Motor neuron (in vitro differentiated cells): ENCODE data around the gene SH3GL3. TPM values are rescaled to one million over a fixed set of nuclear protein-coding genes. Genes with fewer than 3 reads are reported as not detected.

ENCODE experiments used
- ATAC-seq, 8 experiments: fragments of 200-7000 bp; cut with Tn5 transposase; replicated peaks in 6 of 8; 2 replicates each; pipeline ENCODE4 v1.8.0; 2021; ENCODE audit warnings: mild to moderate bottlenecking in 8 of 8, moderate library complexity in 8 of 8
- H3K27ac ChIP-seq, 2 donors: fragments of 250-450 bp; sonication (Bioruptor Pico); 2 replicates each; pipeline ENCODE4 v1.9.0; 2021; ENCODE audit warnings: antibody characterized with exemption in 2 of 2, mild to moderate bottlenecking in 2 of 2, moderate library complexity in 1 of 2
- H3K4me1 ChIP-seq, 2 donors: fragments of 250-450 bp; sonication (Bioruptor Pico); replicated peaks in 1 of 2; 2 replicates each; pipeline ENCODE4 v1.6.1; 2021; ENCODE audit warnings: antibody characterized with exemption in 2 of 2, mild to moderate bottlenecking in 2 of 2, moderate library complexity in 1 of 2
- H3K4me3 ChIP-seq, 5 donors: fragments of 250-450 bp; sonication (Bioruptor Pico); 2 replicates each; pipeline ENCODE4 v1.9.0; 2021; ENCODE audit warnings: antibody characterized with exemption in 5 of 5, mild to moderate bottlenecking in 5 of 5, moderate library complexity in 4 of 5
- WGBS, 10 experiments: fragments of 450-650 bp; shearing (Covaris generic); methylation state at CpG; one replicate each; pipeline ENCODE4 v1.0.0; 2022; 5-methylcytosine and 5-hydroxymethylcytosine counted together
- in situ Hi-C, 9 experiments: fragments of 400-800 bp; cut with MboI; loops; one replicate each; pipeline ENCODE4 v1.15.0; 2021; ENCODE audit warnings: low sequenced_read_pairs in 9 of 9, low pct_unique_long_range_greater_than_20kb in 2 of 9; ENCODE audit not compliant: unreplicated experiment in 9 of 9
- total RNA-seq, 8 experiments: library from RNA; unstranded; fragments of 300-600 nt; gene quantifications; 2 replicates each; pipeline versions ENCODE4 v1.2.3 to v1.2.4, GENCODE V29; 2022

Gene SH3GL3
- total RNA-seq, 8 experiments from 2014 or later: 3.7 to 22.6 (median 10.5) TPM

DNA sequence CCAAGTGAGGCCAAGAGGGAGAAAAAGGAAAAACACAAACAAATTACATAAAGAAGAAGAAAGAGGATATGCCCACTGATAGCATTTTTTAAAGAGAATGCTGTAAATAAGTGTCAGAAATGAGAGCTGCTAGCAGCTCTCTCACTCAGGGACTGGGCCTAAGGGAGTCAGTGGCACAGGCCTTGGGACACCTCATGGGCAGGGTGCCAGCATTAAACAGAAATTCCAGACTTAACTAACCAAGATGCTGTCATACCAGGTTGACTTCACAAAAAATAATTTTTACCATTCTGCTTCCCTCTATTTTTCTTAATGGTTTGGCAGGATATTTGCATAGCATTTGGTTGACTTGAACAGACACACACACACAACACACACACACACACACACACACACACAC lies 114.5 kb downstream of the SH3GL3 start:
- in situ Hi-C loops: loop anchor here in 6 of 9 experiments (25.0 kb wide), 3 partner anchors 124 to 476 kb away; partner anchors contain the start of gene SH3GL3 (in 4 of the 6)
- Histone ChIP-seq H3K4me1 (no peaks in the 10 kb centered on the region), H3K4me3 (no peak overlapping the region), H3K27ac (no peak overlapping the region)
- ATAC-seq: no peak

DNA sequence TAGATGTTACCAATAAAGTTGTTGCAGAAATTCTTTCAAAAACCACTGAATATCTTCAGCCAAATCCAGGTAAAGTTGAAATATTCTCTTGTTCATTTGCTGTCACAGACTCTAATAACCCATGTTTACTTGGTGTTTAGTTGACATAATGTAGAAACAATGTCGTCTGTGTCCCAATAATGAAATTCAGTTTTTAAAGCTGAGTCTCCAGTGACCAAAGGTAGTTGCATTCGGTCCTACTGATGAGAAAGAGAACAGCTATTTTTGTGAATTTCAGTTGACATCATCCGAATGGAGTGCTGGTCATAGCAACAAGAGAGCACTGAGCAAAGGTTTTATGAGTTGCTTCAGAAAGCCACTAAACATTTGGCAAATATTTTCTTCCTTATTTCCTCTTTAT lies 118.0 kb downstream of the SH3GL3 start:
- H3K27ac ChIP-seq: no peak overlapping the region
- ATAC-seq: no peak
- no peak overlapping the region for H3K4me3 ChIP-seq
- in situ Hi-C loops: loop anchor here in 6 of 9 experiments (25.0 kb wide), 3 partner anchors 128 to 472 kb away; partner anchors contain the start of gene SH3GL3 (in 4 of the 6)
- 21 to 71% (median 56%) methylated on average over 2 to 3 of the region's 3 CpGs; no CpG with 5 or more reads in 1 of the 10 experiments for WGBS, 10 experiments
- no peaks in the 10 kb centered on the region for H3K4me1 ChIP-seq

DNA sequence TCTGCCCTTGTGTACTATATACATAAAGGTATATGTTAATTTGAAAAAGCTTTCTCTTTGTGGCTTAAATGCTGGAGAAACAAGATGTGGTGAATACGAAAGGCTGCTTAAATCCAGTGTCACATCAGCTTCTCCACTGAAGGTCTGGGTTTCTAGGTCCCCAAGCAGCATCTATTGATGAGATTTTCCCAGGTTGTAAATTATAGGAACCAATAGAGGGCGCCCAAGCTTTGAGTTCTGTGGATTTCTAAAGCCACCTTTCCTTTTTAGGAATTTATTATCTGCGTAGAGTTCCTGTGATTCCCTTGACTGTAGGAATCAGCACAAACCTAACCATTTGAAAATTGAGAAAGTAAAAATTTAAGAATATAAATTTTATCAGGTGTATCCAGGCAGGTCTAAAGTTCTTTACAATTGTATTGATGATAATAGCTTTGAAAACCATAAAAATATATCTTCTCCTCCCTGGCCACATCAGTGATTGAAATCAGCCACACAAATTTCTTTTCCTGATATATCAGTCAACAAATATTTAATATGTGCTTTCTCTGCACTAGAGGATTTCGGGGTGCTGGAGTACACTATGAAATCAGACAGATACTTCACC lies 118.5 kb downstream of the SH3GL3 start:
- no peak overlapping the region for H3K27ac ChIP-seq
- no peaks in the 10 kb centered on the region for H3K4me1 ChIP-seq
- in situ Hi-C loops: loop anchor here in 6 of 9 experiments (25.0 kb wide), 3 partner anchors 128 to 472 kb away; partner anchors contain the start of gene SH3GL3 (in 4 of the 6)
- ATAC-seq: peak in 3 of 8 experiments; percentile 22 to 58 (median 36)
- WGBS, 10 experiments: 0 to 41% (median 14%) methylated on average over 1 to 3 of the region's 4 CpGs; no CpG with 5 or more reads in 1 of the 10 experiments
- H3K4me3 ChIP-seq: no peak overlapping the region

DNA sequence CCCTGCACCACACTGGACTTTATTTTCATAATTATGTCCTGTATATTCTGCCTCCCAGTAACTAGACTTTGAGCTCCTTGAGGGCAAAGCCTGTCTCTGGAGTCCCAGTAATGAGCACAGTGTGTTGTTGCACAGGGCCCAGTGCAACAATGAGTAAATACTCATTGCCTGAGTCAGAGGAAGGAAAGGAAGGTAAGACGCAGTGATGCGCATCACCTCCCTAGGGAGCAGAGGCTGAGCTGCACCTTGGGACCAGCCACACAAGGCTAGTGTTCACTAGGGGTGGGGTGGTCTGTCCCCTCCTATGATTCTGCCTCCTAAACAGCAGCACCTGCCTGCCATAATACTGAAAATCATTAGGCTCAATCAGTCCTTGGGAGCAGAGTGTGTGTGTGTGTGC lies 120.2 kb downstream of the SH3GL3 start:
- Histone ChIP-seq H3K4me3 (no peak overlapping the region), H3K4me1 (no peaks in the 10 kb centered on the region), H3K27ac (no peak overlapping the region)
- in situ Hi-C loops: loop anchor here in 6 of 9 experiments (25.0 kb wide), 3 partner anchors 130 to 470 kb away; partner anchors contain the start of gene SH3GL3 (in 4 of the 6)
- no peak for ATAC-seq
- WGBS, 10 experiments: 67 to 100% (median 88%) methylated on average over 2 of the region's 2 CpGs; no CpG with 5 or more reads in 6 of the 10 experiments

DNA sequence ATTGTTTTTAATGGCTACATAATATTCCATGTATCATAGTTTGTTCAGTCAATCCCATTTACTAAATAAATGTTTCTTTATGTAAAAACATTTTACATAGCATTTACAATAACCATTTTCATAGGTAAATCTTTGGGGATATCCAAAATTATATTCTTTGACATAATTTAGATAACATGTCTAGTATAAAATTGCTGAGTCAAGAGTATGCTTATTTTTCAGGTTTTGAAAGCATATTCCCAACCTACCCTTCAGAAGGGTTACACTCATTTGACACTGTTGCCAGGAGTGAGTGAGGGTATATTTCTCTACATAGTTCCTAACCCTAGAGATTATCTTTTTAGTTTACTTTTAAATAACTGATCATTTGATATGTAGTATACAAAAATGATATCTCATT lies 122.2 kb downstream of the SH3GL3 start:
- no peak overlapping the region for H3K4me3 ChIP-seq
- in situ Hi-C loops: loop anchor here in 6 of 9 experiments (25.0 kb wide), 3 partner anchors 132 to 468 kb away; partner anchors contain the start of gene SH3GL3 (in 4 of the 6)
- H3K27ac ChIP-seq: no peak overlapping the region
- ATAC-seq: no peak
- no peaks in the 10 kb centered on the region for H3K4me1 ChIP-seq

DNA sequence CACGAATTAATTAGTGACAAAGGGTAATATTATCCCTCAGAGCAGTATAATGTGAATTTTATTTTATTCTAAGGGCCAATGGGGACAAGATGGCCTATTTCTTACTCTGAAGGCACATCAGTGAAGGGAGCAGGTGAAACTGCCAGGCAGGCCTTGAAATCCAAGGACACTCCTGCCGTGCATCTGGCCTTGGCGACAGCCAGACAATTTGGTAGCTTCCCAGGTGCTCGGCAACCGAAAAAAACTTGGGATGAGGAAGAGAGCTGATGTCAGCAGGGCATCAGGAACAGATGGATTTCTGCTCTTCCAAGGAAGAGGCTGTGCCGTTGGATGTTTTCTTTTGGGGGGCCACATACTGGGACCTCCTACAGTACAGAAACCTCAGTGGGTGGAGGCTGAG lies 123.6 kb downstream of the SH3GL3 start:
- no peak overlapping the region for H3K4me3 ChIP-seq
- no peak overlapping the region for H3K27ac ChIP-seq
- 0 to 66% (median 39%) methylated on average over 1 to 6 of the region's 6 CpGs; no CpG with 5 or more reads in 2 of the 10 experiments for WGBS, 10 experiments
- no peak for ATAC-seq
- in situ Hi-C loops: loop anchor here in 6 of 9 experiments (25.0 kb wide), 3 partner anchors 133 to 467 kb away; partner anchors contain the start of gene SH3GL3 (in 4 of the 6)
- H3K4me1 ChIP-seq: no peaks in the 10 kb centered on the region

DNA sequence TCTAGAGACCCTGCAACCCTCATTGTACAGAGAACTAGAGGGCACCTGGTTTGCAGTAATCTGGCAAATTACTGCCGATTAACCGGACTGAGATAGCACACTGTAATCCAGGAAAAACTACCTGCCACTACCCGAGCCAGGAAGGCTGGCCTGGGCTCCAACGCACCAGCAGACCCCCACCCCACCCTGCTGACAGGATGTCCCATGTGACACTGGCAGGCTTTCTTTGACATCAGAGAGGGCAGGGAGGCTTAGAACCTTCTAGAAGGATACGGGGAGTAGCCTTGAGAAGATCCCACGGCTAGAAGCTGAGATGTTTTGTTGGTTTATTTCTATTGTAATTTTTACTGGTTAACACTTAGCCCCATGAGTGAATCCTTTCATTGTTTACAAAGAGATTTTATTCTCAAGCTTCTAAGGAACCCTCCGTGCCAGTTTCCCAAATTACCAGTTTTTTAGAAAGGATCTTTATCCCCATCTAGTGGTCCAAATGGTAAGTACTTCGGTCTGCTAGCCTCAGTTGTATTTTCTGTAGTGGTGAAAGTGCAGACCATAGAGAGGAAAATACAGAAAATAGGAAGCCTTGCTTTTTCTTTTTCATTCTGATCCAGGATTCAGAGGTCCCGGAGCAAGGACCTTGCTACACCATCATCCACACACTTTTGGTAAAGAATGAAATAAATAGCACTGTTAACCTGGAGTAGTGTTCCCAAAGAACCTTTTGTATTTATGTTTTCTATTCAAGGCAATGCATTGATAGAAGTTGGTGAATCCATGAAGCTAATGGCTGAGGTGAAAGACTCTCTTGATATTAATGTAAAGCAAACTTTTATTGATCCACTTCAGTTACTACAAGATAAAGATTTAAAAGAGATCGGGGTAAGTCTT lies 124.9 kb downstream of the SH3GL3 start:
- WGBS, 10 experiments: 31 to 72% (median 58%) methylated on average over 1 to 9 of the region's 10 CpGs; no CpG with 5 or more reads in 1 of the 10 experiments
- H3K4me1 ChIP-seq: no peaks in the 10 kb centered on the region
- no peak overlapping the region for H3K27ac ChIP-seq
- H3K4me3 ChIP-seq: no peak overlapping the region
- in situ Hi-C loops: loop anchor here in 6 of 9 experiments (25.0 kb wide), 3 partner anchors 135 to 465 kb away; partner anchors contain the start of gene SH3GL3 (in 4 of the 6)
- peak in 3 of 8 experiments; percentile 55 to 66 (median 63) for ATAC-seq

DNA sequence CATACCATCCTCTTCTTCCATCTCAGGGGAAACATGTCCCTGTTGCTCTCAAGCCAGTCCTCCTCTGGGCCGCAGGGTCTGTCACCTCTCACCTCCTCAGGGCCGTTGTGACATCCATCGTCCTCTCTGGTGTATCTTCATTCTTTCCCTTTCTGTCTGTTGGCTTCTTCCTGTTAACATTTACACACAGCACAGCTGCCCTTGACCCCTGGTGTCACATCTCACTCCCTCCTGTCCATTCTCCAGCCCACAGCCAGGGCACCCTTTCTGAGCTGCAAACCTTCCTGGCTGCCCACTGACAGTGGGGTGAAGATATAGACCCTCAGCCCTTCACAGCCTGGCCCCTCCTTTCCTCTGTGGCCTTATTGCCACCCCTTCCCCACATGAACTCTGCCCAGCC lies 127.2 kb downstream of the SH3GL3 start:
- 60 to 100% (median 83%) methylated on average over 1 to 2 of the region's 3 CpGs; no CpG with 5 or more reads in 7 of the 10 experiments for WGBS, 10 experiments
- H3K4me3 ChIP-seq: no peak overlapping the region
- no peak for ATAC-seq
- in situ Hi-C loops: loop anchor here in 6 of 9 experiments (25.0 kb wide), 3 partner anchors 137 to 463 kb away; partner anchors contain the start of gene SH3GL3 (in 4 of the 6)
- H3K27ac ChIP-seq: no peak overlapping the region
- no peaks in the 10 kb centered on the region for H3K4me1 ChIP-seq

DNA sequence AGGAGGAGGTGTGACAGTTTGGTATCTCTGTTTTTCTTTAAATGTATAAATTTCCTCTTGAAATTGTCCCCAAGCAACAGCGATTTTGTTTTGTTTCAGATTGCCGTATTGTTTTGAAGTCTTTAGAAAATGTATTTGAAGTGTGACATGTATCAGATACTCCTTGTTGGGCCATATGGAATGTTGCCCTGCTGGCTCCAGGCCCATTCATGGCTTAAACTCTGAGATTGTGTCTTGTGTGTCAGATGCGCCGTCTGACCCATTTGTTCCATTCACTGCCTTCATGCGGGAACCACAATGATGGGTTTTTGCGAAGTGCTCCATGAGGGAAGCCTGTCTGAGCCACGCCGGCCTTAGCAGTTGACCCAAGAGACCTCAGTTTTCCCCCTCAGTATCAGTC lies 131.6 kb downstream of the SH3GL3 start:
- Histone ChIP-seq H3K4me3 (no peak overlapping the region), H3K27ac (no peak overlapping the region), H3K4me1 (no peaks in the 10 kb centered on the region)
- in situ Hi-C loops: no loop called here
- no peak for ATAC-seq
- WGBS, 10 experiments: 68 to 97% (median 93%) methylated on average over 2 to 8 of the region's 8 CpGs

DNA sequence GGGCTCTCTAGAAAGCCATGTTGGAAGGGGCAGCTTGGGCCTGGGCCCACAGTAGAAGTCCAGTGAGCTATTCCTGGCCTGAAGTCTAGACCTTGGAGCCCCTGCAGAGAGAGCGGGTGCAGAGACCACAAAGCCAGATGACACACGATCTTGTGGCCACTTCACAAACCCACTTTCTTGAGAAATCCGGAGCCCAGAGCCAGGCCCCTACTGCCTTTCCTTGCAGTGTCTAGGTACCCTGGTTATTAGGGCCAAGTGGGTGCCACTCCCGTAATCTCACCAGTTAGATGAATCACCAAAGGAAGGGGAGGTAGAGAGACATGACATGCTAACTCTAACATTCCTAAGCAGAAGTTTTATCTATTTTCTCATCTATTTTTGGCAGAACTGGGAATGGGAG lies 134.2 kb downstream of the SH3GL3 start:
- no peak overlapping the region for H3K4me3 ChIP-seq
- peaks cover 2 to 12% of the 10 kb centered on the region in 2 donors for H3K4me1 ChIP-seq
- no peak overlapping the region for H3K27ac ChIP-seq
- in situ Hi-C loops: no loop called here
- 70 to 100% (median 85%) methylated on average over 1 to 4 of the region's 4 CpGs; no CpG with 5 or more reads in 6 of the 10 experiments for WGBS, 10 experiments
- ATAC-seq: peak in 1 of 8 experiments; percentile 21

DNA sequence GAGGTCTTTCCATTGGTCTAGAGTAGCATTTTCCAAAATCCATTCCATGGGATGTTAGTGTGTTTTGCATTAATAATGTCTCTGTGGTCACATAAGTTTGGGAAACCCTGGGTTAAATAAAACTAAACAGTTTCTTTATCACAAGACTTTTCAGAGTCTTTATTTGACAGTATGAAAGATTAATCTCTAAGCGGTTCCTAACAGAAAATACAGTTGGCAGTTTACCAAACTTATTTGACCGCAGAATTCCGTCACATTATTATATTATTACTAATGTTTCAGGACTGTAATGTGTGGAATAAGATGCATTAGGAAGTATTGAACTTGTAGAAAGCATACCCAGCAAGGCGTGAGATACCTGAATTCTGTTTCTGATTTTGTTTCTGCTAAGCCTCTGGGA lies 135.2 kb downstream of the SH3GL3 start:
- no peak overlapping the region for H3K4me3 ChIP-seq
- 49 to 100% (median 89%) methylated on average over 2 to 4 of the region's 4 CpGs; no CpG with 5 or more reads in 1 of the 10 experiments for WGBS, 10 experiments
- in situ Hi-C loops: no loop called here
- peaks cover 2 to 16% of the 10 kb centered on the region in 2 donors for H3K4me1 ChIP-seq
- ATAC-seq: no peak
- no peak overlapping the region for H3K27ac ChIP-seq

DNA sequence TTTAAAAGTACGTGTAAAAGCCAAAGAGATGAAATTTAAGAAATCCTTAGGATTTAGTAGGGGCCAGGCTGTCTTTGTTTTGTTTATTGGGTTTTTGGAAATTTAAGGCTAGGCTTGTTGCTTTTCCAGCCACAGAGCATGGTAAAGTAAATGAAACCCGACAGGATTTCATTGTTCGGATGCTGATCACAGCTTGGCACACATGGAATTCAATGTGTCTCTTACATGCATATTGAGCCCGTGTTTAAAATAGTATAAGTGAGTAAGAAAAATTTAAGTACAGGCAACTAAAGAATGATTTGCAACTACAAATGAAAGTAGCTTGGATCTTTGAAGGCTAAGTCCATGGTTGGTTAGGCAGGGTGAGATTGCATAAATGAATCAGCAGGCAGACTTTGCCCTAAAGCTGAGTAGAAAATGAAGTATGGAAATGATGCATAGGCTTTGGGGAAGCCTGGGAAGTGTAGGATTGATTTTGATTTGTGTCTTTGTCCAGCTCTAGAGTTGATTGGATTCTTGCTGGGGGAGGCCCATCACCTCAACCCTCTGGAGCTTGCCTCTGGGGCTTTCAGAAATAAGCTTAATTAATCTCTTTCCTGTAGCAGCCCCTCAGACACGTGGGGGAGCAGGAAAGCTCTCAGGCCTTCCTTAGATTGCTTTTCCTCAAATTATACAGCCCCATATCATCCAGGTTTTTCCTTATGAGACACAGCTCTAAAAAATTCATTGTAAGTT lies 138.6 kb downstream of the SH3GL3 start:
- H3K4me1 ChIP-seq: peaks cover 2 to 16% of the 10 kb centered on the region in 2 donors
- no peak overlapping the region for H3K27ac ChIP-seq
- peak; percentile 69 to 97 (median 88) for ATAC-seq
- in situ Hi-C loops: no loop called here
- no peak overlapping the region for H3K4me3 ChIP-seq
- 6 to 100% (median 64%) methylated on average over 1 to 5 of the region's 5 CpGs for WGBS, 10 experiments
